Ectodermal cell (in vitro differentiated cells): ENCODE results near the gene CNN2.

ENCODE experiments used
- H3K27ac ChIP-seq: 2 replicates; pipeline ENCODE4 v1.7.0; 2013; ENCODE audit warnings: mild to moderate bottlenecking, low read depth, low read length; ENCODE audit not compliant: insufficient read depth, poor library complexity, severe bottlenecking
- H3K27me3 ChIP-seq: 2 replicates; pipeline ENCODE4 v1.7.0; 2013; ENCODE audit warnings: mild to moderate bottlenecking, low read length; ENCODE audit not compliant: insufficient read depth, control insufficient read depth, poor library complexity, severe bottlenecking
- H3K36me3 ChIP-seq: one replicate; pipeline ENCODE4 v1.7.0; 2013; ENCODE audit warnings: low read length; ENCODE audit not compliant: control insufficient read depth, insufficient read depth
- H3K4me1 ChIP-seq: one replicate; pipeline ENCODE4 v1.7.0; 2013; ENCODE audit warnings: low read length; ENCODE audit not compliant: control insufficient read depth, insufficient read depth
- H3K4me3 ChIP-seq: 2 replicates; pipeline ENCODE4 v1.7.0; 2013; ENCODE audit warnings: low read depth, low read length, control low read depth; ENCODE audit not compliant: insufficient read depth
- H3K9me3 ChIP-seq: 2 replicates; pipeline ENCODE4 v1.7.0; 2013; ENCODE audit warnings: mild to moderate bottlenecking, low read length, moderate library complexity; ENCODE audit not compliant: control insufficient read depth
- WGBS, 2 experiments: methylation state at CpG; one replicate each; pipeline ENCODE4 v1.1.7; 2013; ENCODE audit warnings: missing lambda C conversion rate in 2 of 2; 5-methylcytosine and 5-hydroxymethylcytosine counted together

CNN2 gene

DNA sequence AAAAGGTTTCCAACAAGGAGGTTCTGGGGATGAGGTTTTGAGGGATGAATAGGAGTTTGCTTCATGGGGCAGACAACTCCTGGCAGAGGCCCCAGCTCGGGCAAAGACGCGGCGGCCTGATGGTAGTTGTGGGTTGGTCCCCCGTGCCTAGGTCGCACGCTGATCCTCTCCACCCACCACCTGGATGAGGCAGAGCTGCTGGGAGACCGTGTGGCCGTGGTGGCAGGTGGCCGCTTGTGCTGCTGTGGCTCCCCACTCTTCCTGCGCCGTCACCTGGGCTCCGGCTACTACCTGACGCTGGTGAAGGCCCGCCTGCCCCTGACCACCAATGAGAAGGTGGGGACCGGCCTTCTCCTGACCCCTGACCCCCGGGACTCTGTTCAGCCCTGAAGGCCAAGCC is 25.4 kb downstream of the CNN2 start:
- no peaks in the 10 kb centered on the region for H3K27me3 ChIP-seq
- no peak overlapping the region for H3K4me3 ChIP-seq
- 76% methylated on average over 17 of the region's 17 CpGs for WGBS, 2 experiments

DNA sequence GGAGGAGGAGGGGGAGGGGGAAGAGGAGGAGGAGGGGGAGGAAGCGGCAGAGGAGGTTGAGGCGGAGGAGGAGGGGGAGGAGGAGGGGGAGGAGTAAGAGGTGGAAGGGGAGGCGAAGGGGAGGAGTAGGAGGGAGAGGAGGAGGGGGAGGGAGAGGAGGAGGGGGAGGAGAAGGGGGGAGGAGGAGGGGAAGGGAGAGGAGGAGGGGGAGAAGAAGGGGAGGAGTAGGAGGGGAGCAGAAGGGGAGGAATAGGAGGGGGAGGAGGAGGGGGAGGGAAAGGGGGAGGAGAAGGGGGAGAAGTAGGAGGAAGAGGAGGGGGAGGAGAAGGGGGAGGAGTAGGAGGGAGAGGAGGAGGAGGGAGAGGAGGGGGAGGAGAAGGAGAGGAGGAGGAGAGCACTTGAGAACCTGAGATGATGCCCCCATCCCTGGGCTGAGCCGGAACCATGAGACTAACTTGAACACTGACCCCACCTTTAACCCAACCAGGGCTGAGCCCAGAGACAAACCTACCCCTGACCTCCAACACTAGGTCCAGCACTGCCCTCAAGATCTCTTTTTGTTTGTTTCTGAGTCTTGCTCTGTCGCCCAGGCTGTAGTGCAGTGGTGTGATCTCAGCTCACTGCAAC is 26.1 kb downstream of the CNN2 start:
- Histone ChIP-seq H3K4me3 (no peak overlapping the region), H3K36me3 (peaks cover 10% of the 10 kb centered on the region), H3K27me3 (no peaks in the 10 kb centered on the region), H3K9me3 (no peaks in the 10 kb centered on the region), H3K27ac (no peak overlapping the region), H3K4me1 (no peaks in the 10 kb centered on the region)
- 78 to 89% methylated on average over 2 to 3 of the region's 5 CpGs for WGBS, 2 experiments

More for the DNA sequence above, 25.4 kb downstream of the CNN2 start:
- Histone ChIP-seq H3K4me1 (no peaks in the 10 kb centered on the region), H3K9me3 (no peaks in the 10 kb centered on the region), H3K36me3 (peaks cover 7% of the 10 kb centered on the region), H3K27ac (no peak overlapping the region)

DNA sequence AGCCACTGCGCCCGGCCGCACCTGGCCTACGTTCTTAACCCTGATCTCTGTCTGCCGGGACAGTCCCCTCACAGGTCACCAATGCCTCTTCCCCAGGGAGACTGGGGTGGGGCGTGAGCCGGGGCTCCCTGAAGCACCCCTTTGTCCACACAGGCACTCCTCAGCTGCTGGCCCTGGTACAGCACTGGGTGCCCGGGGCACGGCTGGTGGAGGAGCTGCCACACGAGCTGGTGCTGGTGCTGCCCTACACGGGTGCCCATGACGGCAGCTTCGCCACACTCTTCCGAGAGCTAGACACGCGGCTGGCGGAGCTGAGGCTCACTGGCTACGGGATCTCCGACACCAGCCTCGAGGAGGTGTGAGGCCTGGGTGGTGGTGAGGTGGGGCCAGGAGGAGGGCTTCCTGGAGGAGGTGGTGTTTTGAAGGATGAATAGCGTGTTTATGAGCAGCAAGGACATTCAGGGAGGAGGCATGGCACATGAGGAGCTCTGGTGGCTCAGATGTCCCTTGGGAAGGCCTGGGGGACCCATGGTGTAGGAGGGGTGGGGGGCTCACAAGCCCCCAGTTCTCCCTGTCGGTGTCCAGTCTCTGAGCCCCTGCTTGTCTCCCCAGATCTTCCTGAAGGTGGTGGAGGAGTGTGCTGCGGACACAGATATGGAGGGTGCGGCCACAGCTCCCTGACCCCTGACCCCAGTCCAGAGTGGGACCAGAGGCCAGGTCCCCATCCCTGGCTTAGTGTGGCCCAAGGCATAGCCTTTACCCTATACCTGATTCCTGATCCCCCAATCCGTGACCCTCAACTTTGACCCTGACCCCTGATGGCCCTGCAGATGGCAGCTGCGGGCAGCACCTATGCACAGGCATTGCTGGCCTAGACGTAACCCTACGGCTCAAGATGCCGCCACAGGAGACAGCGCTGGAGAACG is 27.0 kb downstream of the CNN2 start:
- Histone ChIP-seq H3K9me3 (no peaks in the 10 kb centered on the region), H3K4me1 (no peaks in the 10 kb centered on the region), H3K27me3 (no peaks in the 10 kb centered on the region), H3K27ac (no peak overlapping the region), H3K4me3 (no peak overlapping the region), H3K36me3 (peaks cover 10% of the 10 kb centered on the region)
- WGBS, 2 experiments, result 93 to 94% methylated on average over 31 of the region's 31 CpGs

DNA sequence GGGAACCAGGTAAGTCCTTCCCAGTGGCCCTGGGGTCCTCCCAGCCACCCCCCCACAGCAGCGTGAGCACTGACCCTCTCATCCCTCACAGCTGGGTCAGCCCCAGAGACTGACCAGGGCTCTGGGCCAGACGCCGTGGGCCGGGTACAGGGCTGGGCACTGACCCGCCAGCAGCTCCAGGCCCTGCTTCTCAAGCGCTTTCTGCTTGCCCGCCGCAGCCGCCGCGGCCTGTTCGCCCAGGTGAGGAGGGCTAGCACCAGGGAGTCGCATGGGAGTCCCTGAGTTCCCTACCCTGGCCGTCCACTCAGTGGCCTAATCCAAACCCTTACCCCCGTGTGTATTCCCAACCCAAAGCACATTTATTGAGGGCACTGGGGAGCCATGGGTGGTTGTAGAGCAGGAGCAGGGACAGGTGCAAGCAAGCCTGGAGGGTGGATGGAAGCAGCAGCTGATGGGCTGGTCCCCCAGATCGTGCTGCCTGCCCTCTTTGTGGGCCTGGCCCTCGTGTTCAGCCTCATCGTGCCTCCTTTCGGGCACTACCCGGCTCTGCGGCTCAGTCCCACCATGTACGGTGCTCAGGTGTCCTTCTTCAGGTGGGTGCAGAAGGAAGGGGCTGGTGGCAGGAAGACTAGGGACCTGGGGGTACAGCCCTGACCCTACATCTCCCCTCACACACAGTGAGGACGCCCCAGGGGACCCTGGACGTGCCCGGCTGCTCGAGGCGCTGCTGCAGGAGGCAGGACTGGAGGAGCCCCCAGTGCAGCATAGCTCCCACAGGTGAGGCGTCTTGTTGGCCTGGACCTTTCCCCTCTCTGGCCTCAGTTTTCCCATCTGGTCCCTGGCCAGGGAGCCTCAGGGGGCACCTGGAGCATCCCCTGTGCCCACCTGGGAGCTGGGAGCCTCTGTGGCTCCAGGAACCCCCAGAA is 28.0 kb downstream of the CNN2 start:
- Histone ChIP-seq H3K27ac (no peak overlapping the region), H3K4me3 (no peak overlapping the region), H3K4me1 (no peaks in the 10 kb centered on the region), H3K27me3 (no peaks in the 10 kb centered on the region), H3K9me3 (no peaks in the 10 kb centered on the region), H3K36me3 (peaks cover 10% of the 10 kb centered on the region)
- WGBS, 2 experiments, result 95 to 96% methylated on average over 28 of the region's 28 CpGs

DNA sequence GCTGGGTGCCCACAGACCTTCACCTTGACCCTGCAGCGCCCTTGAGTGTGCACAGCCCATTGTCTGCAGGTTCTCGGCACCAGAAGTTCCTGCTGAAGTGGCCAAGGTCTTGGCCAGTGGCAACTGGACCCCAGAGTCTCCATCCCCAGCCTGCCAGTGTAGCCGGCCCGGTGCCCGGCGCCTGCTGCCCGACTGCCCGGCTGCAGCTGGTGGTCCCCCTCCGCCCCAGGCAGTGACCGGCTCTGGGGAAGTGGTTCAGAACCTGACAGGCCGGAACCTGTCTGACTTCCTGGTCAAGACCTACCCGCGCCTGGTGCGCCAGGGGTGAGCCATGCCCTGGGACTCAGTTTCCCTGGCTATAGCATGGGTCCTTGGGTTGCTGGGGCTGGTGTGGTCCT is 28.6 kb downstream of the CNN2 start:
- no peaks in the 10 kb centered on the region for H3K27me3 ChIP-seq
- H3K4me1 ChIP-seq, result no peaks in the 10 kb centered on the region
- WGBS, 2 experiments, result 92% methylated on average over 14 of the region's 14 CpGs

DNA sequence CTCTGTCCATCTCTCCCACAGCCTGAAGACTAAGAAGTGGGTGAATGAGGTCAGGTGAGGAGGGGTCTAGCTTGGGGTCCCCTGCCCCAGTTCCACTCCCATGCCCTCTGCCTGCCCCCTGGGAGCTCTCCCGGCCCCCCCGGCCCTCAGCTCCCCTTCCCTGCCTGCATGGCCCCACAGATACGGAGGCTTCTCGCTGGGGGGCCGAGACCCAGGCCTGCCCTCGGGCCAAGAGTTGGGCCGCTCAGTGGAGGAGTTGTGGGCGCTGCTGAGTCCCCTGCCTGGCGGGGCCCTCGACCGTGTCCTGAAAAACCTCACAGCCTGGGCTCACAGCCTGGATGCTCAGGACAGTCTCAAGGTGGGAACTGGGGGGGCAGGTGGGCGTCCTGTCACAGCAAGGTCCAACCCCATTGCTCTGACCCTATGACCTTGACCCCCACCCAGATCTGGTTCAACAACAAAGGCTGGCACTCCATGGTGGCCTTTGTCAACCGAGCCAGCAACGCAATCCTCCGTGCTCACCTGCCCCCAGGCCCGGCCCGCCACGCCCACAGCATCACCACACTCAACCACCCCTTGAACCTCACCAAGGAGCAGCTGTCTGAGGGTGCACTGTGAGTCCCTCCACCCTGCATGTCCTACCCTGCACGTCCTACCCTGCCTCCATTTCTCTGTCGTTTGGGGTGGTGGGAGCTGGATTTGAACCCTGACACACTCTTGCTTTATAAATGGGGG is 29.6 kb downstream of the CNN2 start:
- 93 to 94% methylated on average over 20 of the region's 20 CpGs for WGBS, 2 experiments
- Histone ChIP-seq H3K27ac (no peak overlapping the region), H3K4me1 (no peaks in the 10 kb centered on the region), H3K27me3 (no peaks in the 10 kb centered on the region), H3K9me3 (no peaks in the 10 kb centered on the region), H3K36me3 (peaks cover 10% of the 10 kb centered on the region), H3K4me3 (no peak overlapping the region)

More for the DNA sequence above, 28.6 kb downstream of the CNN2 start:
- Histone ChIP-seq H3K36me3 (peaks cover 10% of the 10 kb centered on the region), H3K27ac (no peak overlapping the region), H3K9me3 (no peaks in the 10 kb centered on the region), H3K4me3 (no peak overlapping the region)

DNA sequence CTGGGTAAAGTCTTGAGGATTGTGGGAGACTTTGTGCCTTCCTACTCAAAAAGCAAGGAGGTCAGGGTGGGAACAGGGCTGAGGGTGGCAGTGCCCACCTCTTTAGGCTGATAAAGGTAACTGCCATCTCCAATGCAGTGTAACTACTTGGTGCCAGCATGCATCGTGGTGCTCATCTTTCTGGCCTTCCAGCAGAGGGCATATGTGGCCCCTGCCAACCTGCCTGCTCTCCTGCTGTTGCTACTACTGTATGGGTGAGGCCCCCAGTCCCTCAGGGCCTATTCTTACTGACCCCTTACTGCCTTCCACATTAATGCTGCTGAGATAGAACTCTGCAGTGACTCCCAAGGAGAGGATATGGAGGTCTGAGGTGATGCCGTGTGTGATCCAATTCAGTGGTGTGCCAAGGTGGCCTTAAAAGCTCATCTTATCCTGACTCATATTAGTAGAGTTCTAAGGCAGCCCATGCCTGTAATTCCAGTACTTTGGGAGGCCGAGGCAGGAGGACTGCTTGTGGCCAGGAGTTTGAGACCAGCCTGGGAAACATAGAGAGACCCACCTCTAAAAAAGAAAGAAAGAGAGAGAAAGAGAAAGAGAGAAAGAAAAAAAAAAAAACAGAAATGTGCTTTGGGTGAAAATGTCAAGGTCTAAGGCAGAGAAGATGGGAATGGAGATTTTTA is 30.9 kb downstream of the CNN2 start:
- no peaks in the 10 kb centered on the region for H3K9me3 ChIP-seq
- no peaks in the 10 kb centered on the region for H3K27me3 ChIP-seq
- H3K36me3 ChIP-seq, result peaks cover 10% of the 10 kb centered on the region
- no peak overlapping the region for H3K4me3 ChIP-seq
- WGBS, 2 experiments, result 83 to 86% methylated on average over 3 of the region's 3 CpGs
- no peak overlapping the region for H3K27ac ChIP-seq
- H3K4me1 ChIP-seq, result no peaks in the 10 kb centered on the region

DNA sequence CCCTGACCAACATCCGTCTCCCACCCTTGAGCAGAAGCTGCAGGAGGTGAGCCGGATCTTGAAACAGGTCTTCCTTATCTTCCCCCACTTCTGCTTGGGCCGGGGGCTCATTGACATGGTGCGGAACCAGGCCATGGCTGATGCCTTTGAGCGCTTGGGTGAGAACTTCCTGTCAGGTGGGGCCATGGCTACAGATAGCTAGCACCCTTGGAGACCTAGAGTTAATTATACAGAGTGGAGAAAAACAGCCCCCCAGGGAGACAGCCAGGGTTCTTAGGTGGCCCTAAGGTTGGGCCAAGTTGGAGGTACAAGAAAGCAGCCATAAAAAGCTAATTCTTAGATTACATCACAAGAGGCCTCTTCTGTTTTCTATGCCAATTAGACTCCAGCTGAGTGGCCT is 31.7 kb downstream of the CNN2 start:
- Histone ChIP-seq H3K9me3 (no peaks in the 10 kb centered on the region), H3K27ac (no peak overlapping the region), H3K4me3 (no peak overlapping the region), H3K4me1 (no peaks in the 10 kb centered on the region), H3K36me3 (peaks cover 10% of the 10 kb centered on the region), H3K27me3 (no peaks in the 10 kb centered on the region)
- 95 to 97% methylated on average over 5 of the region's 5 CpGs for whole genome bisulfite sequencing, 2 experiments

DNA sequence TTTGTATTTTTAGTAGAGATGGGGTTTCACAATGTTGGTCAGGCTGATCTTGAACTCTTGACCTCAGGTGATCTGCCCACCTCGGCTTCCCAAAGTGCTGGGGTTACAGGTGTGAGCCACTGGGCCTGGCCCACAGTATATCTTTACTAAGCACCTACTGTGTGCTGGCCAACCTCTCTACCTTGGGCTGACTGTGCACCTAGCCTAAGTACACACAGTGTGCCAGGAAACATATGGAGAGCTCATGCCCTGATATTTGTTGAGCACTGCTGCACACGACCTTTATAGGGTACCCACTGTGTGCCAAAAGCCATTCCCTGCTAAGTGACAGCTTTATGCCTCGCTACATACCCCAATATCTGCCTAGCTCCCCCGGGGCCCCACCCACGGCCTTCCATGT is 34.3 kb downstream of the CNN2 start:
- H3K27me3 ChIP-seq, result peaks cover 24% of the 10 kb centered on the region
- H3K36me3 ChIP-seq, result peaks cover 9% of the 10 kb centered on the region
- WGBS, 2 experiments, result 88 to 92% methylated on average over 5 of the region's 5 CpGs
- H3K4me3 ChIP-seq, result no peak overlapping the region
- H3K27ac ChIP-seq, result no peak overlapping the region
- no peaks in the 10 kb centered on the region for H3K9me3 ChIP-seq
- peaks cover 2% of the 10 kb centered on the region for H3K4me1 ChIP-seq
